HEK293 (cell line): ENCODE measurements around the gene CTNNB1.

Experiments
- BCL11A ChIP-seq: fragments of 450-650 bp; formaldehyde crosslinking; IDR thresholded peaks from 2 replicates; pipeline ENCODE4 v1.5.1; 2016; ENCODE audit warnings: low read depth, missing biosample characterization, missing genetic modification characterization
- SETDB1 ChIP-seq: IDR thresholded peaks from one replicate; pipeline ENCODE4 v1.6.1; 2017; ENCODE audit warnings: mild to moderate bottlenecking, low read length, moderate library complexity, mixed read lengths; ENCODE audit not compliant: insufficient read length
- SP2 ChIP-seq: fragments of 450-650 bp; formaldehyde crosslinking; IDR thresholded peaks from 2 replicates; pipeline ENCODE4 v1.5.1; 2016; ENCODE audit warnings: missing biosample characterization, missing genetic modification characterization
- YY1 ChIP-seq: fragments of 450-650 bp; formaldehyde crosslinking; IDR thresholded peaks from 2 replicates; pipeline ENCODE4 v1.5.1; 2018; ENCODE audit warnings: missing biosample characterization, missing genetic modification characterization
- YY2 ChIP-seq: fragments of 450-650 bp; formaldehyde crosslinking; IDR thresholded peaks from 2 replicates; pipeline ENCODE4 v1.5.1; 2016; ENCODE audit warnings: missing biosample characterization, missing genetic modification characterization
- TF ChIP-seq, protein P1 (sequence below): fragments of 450-650 bp; formaldehyde crosslinking; IDR thresholded peaks from 2 replicates; pipeline ENCODE4 v1.5.1; 2016; ENCODE audit warnings: missing biosample characterization, missing genetic modification characterization
- TF ChIP-seq, protein P2 (sequence below): fragments of 450-650 bp; formaldehyde crosslinking; IDR thresholded peaks from 2 replicates; pipeline ENCODE4 v1.5.1; 2016; ENCODE audit warnings: missing biosample characterization, missing genetic modification characterization, low read depth
- TF ChIP-seq, protein P3 (sequence below): fragments of 450-650 bp; formaldehyde crosslinking; IDR thresholded peaks from 2 replicates; pipeline ENCODE4 v1.5.1; 2016; ENCODE audit warnings: missing biosample characterization, missing genetic modification characterization
- TF ChIP-seq, protein P4 (sequence below): fragments of 450-650 bp; formaldehyde crosslinking; IDR thresholded peaks from 2 replicates; pipeline ENCODE4 v1.5.1; 2016; ENCODE audit warnings: missing biosample characterization, missing genetic modification characterization

DNA sequence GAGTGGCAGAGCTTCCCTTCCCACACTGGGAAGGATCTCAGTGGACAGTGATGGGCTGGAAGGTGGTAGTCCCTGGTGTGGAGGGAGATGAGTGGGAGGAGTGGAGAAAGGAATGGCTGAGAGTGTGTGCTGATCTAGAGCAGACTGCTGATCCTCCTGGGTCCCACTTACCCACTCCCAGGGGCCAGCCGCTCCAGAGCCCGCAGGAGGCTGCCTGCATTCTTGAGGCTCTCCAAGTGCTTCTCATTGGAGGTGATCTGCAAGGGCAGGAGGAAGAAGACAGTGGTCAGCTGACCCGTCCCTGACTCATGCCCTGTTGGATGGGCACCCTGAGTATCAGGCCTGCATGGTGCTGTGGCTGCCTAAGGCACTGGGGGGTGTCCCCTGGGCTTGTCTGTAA is 50.0 kb downstream of the CTNNB1 start:
- TF ChIP-seq YY1 (tag by site-specific recombination), result no peak
- TF ChIP-seq, protein P1, sequence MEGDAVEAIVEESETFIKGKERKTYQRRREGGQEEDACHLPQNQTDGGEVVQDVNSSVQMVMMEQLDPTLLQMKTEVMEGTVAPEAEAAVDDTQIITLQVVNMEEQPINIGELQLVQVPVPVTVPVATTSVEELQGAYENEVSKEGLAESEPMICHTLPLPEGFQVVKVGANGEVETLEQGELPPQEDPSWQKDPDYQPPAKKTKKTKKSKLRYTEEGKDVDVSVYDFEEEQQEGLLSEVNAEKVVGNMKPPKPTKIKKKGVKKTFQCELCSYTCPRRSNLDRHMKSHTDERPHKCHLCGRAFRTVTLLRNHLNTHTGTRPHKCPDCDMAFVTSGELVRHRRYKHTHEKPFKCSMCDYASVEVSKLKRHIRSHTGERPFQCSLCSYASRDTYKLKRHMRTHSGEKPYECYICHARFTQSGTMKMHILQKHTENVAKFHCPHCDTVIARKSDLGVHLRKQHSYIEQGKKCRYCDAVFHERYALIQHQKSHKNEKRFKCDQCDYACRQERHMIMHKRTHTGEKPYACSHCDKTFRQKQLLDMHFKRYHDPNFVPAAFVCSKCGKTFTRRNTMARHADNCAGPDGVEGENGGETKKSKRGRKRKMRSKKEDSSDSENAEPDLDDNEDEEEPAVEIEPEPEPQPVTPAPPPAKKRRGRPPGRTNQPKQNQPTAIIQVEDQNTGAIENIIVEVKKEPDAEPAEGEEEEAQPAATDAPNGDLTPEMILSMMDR (tag by site-specific recombination), result no peak
- no peak for TF ChIP-seq SETDB1
- no peak for TF ChIP-seq YY2 (tag by site-specific recombination)
- TF ChIP-seq SP2 (tag by site-specific recombination), result no peak
- TF ChIP-seq, protein P2, sequence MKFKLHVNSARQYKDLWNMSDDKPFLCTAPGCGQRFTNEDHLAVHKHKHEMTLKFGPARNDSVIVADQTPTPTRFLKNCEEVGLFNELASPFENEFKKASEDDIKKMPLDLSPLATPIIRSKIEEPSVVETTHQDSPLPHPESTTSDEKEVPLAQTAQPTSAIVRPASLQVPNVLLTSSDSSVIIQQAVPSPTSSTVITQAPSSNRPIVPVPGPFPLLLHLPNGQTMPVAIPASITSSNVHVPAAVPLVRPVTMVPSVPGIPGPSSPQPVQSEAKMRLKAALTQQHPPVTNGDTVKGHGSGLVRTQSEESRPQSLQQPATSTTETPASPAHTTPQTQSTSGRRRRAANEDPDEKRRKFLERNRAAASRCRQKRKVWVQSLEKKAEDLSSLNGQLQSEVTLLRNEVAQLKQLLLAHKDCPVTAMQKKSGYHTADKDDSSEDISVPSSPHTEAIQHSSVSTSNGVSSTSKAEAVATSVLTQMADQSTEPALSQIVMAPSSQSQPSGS (tag by site-specific recombination), result no peak
- TF ChIP-seq, protein P3, sequence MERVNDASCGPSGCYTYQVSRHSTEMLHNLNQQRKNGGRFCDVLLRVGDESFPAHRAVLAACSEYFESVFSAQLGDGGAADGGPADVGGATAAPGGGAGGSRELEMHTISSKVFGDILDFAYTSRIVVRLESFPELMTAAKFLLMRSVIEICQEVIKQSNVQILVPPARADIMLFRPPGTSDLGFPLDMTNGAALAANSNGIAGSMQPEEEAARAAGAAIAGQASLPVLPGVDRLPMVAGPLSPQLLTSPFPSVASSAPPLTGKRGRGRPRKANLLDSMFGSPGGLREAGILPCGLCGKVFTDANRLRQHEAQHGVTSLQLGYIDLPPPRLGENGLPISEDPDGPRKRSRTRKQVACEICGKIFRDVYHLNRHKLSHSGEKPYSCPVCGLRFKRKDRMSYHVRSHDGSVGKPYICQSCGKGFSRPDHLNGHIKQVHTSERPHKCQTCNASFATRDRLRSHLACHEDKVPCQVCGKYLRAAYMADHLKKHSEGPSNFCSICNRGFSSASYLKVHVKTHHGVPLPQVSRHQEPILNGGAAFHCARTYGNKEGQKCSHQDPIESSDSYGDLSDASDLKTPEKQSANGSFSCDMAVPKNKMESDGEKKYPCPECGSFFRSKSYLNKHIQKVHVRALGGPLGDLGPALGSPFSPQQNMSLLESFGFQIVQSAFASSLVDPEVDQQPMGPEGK (tag by site-specific recombination), result no peak
- no peak for TF ChIP-seq BCL11A
- TF ChIP-seq, protein P4, sequence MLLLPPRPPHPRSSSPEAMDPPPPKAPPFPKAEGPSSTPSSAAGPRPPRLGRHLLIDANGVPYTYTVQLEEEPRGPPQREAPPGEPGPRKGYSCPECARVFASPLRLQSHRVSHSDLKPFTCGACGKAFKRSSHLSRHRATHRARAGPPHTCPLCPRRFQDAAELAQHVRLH (tag by site-specific recombination), result no peak
